Transverse colon (tissue), 4 donors: ENCODE data around the gene APOA1. TPM values are rescaled to one million over a fixed set of nuclear protein-coding genes. Genes with fewer than 3 reads are reported as not detected.
A peak's percentile ranks its signal among the peaks of the same experiment; 100 is the strongest.

Experiments
- DNase-seq: peaks from one replicate; pipeline ENCODE4 v3.0.0-alpha.2; 2019
- H3K27ac ChIP-seq, 4 donors: fragments of 200-600 bp; sonication (generic); 2 replicates each; pipeline ENCODE4 v1.5.1; 2016 to 2018; ENCODE audit warnings: inconsistent platforms in 4 of 4
- H3K27me3 ChIP-seq: fragments of 200-600 bp; sonication (generic); 2 replicates; pipeline ENCODE4 v1.5.1; 2017; ENCODE audit warnings: inconsistent platforms
- H3K36me3 ChIP-seq, 4 donors: fragments of 200-600 bp; sonication (generic); 2 replicates each; pipeline ENCODE4 v1.5.1; 2017 to 2019; ENCODE audit warnings: inconsistent platforms in 4 of 4
- H3K4me1 ChIP-seq, 4 donors: fragments of 200-600 bp; sonication (generic); 2 replicates each; pipeline ENCODE4 v1.5.1; 2017 to 2020; ENCODE audit warnings: inconsistent platforms in 4 of 4
- H3K4me3 ChIP-seq, 4 donors: fragments of 200-600 bp; sonication (generic); 1 replicate in 1 of 4; 2 replicates in 3 of 4; pipeline versions ENCODE4 v1.5.1 to v1.6.1; 2017 to 2019; ENCODE audit warnings: inconsistent platforms in 4 of 4
- H3K9me3 ChIP-seq, 2 donors: fragments of 200-600 bp; sonication (generic); 2 replicates each; pipeline ENCODE4 v1.5.1; 2017 to 2019; ENCODE audit warnings: inconsistent platforms in 2 of 2
- EP300 ChIP-seq: sonication (generic); formaldehyde crosslinking; IDR thresholded peaks from one replicate; pipeline ENCODE4 v1.6.1; 2017; ENCODE audit warnings: antibody characterized with exemption, low read depth
- POLR2A ChIP-seq: fragments of 450-650 bp; IDR thresholded peaks from one replicate; pipeline ENCODE4 v1.6.1; 2016; ENCODE audit warnings: antibody characterized with exemption, mild to moderate bottlenecking, moderate library complexity
- POLR2AphosphoS5 ChIP-seq, 3 donors: sonication (generic); formaldehyde crosslinking; IDR thresholded peaks; one replicate each; pipeline ENCODE4 v1.6.1; 2016; ENCODE audit warnings: antibody characterized with exemption in 3 of 3
- WGBS, 2 donors: methylation state at CpG; one replicate each; pipeline ENCODE4 v1.1.5; 2018; ENCODE audit warnings: low coverage in 1 of 2; 5-methylcytosine and 5-hydroxymethylcytosine counted together
- in situ Hi-C, 4 donors: fragments of 200-750 bp; cut with MboI; loops; one replicate each; pipeline versions ENCODE4 v1.15.0 to v1.15.1; 2017; ENCODE audit warnings: low sequenced_read_pairs in 3 of 4, low pct_ligation_motif_present in 1 of 4, low pct_unique_long_range_greater_than_20kb in 1 of 4
- intact Hi-C: fragments of 100-400 bp; cut with DNase I; formaldehyde crosslinking; loops from one replicate; pipeline ENCODE4 v1.15.1; 2023; ENCODE audit warnings: low total_unique reads
- total RNA-seq, 4 donors: library from RNA; depleted of rRNA; stranded (reverse); fragments of >200 nt; gene quantifications; one replicate each; pipeline ENCODE4 v1.1.0, GENCODE V29; 2016
- TF ChIP-seq, protein P1 (sequence below), 5 experiments: fragments of 200-600 bp in 3 of 5; fragments of 450-650 bp in 2 of 5; sonication (generic) in 3 of 5; IDR thresholded peaks; 1 replicate in 2 of 5; 2 replicates in 3 of 5; pipeline ENCODE4 v1.5.1; 2016 to 2017; ENCODE audit warnings: antibody characterized with exemption in 5 of 5, inconsistent platforms in 3 of 5, mild to moderate bottlenecking in 2 of 5, moderate library complexity in 1 of 5

APOA1 gene
- total RNA-seq, 4 donors from 2014 or later = 169 TPM; not detected in 3

GRCh38 chr11:116813170-116813569 lies 24.3 kb downstream of the APOA1 start:
- in situ Hi-C loops (no loop called here), intact Hi-C loops (no loop called here)
- Histone ChIP-seq H3K27ac (no peak overlapping the region), H3K27me3 (no peaks in the 10 kb centered on the region), H3K4me3 (no peak overlapping the region), H3K36me3 (no peaks in the 10 kb centered on the region), H3K9me3 (no peaks in the 10 kb centered on the region), H3K4me1 (peaks cover 0 to 7% (median under 1%) of the 10 kb centered on the region in 4 donors)
- TF ChIP-seq POLR2AphosphoS5 (IDR thresholded peaks at IDR 0.05) (no peak), EP300 (no peak), POLR2A (no peak)
- TF ChIP-seq, protein P1, sequence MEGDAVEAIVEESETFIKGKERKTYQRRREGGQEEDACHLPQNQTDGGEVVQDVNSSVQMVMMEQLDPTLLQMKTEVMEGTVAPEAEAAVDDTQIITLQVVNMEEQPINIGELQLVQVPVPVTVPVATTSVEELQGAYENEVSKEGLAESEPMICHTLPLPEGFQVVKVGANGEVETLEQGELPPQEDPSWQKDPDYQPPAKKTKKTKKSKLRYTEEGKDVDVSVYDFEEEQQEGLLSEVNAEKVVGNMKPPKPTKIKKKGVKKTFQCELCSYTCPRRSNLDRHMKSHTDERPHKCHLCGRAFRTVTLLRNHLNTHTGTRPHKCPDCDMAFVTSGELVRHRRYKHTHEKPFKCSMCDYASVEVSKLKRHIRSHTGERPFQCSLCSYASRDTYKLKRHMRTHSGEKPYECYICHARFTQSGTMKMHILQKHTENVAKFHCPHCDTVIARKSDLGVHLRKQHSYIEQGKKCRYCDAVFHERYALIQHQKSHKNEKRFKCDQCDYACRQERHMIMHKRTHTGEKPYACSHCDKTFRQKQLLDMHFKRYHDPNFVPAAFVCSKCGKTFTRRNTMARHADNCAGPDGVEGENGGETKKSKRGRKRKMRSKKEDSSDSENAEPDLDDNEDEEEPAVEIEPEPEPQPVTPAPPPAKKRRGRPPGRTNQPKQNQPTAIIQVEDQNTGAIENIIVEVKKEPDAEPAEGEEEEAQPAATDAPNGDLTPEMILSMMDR (IDR thresholded peaks at IDR 0.05) = no peak
- 80% methylated on average over 1 of the region's 1 CpG; no CpG with 5 or more reads in 1 of the 2 donors for WGBS, 2 donors
- no peak for DNase-seq

GRCh38 chr11:116812109-116812508 lies 25.3 kb downstream of the APOA1 start:
- DNase-seq = no peak
- Histone ChIP-seq H3K36me3 (no peaks in the 10 kb centered on the region), H3K9me3 (no peaks in the 10 kb centered on the region), H3K4me3 (no peak overlapping the region), H3K4me1 (peaks cover 0 to 7% (median 2%) of the 10 kb centered on the region in 4 donors), H3K27me3 (no peaks in the 10 kb centered on the region), H3K27ac (no peak overlapping the region)
- intact Hi-C loops = no loop called here
- no peak for TF ChIP-seq POLR2A
- TF ChIP-seq POLR2AphosphoS5 (IDR thresholded peaks at IDR 0.05) = no peak
- in situ Hi-C loops = no loop called here
- WGBS, 2 donors = 95 to 97% methylated on average over 4 of the region's 4 CpGs

GRCh38 chr11:116811194-116811593 lies 26.2 kb downstream of the APOA1 start:
- WGBS, 2 donors = 60 to 88% methylated on average over 3 of the region's 3 CpGs
- Histone ChIP-seq H3K27me3 (no peaks in the 10 kb centered on the region), H3K27ac (no peak overlapping the region), H3K9me3 (no peaks in the 10 kb centered on the region), H3K4me1 (peaks cover 0 to 7% (median 2%) of the 10 kb centered on the region in 4 donors), H3K36me3 (no peaks in the 10 kb centered on the region), H3K4me3 (no peak overlapping the region)
- TF ChIP-seq, protein P1 (IDR thresholded peaks at IDR 0.05) = no peak
- TF ChIP-seq EP300 (no peak), POLR2A (no peak), POLR2AphosphoS5 (IDR thresholded peaks at IDR 0.05) (no peak)
- in situ Hi-C loops (no loop called here), intact Hi-C loops (no loop called here)
- no peak for DNase-seq

GRCh38 chr11:116808262-116809175 lies 28.9 kb downstream of the APOA1 start:
- DNase-seq = peak; percentile 48
- no peaks in the 10 kb centered on the region for H3K27me3 ChIP-seq
- H3K27ac ChIP-seq = no peak overlapping the region
- TF ChIP-seq, protein P1 (IDR thresholded peaks at IDR 0.05) = no peak
- TF ChIP-seq POLR2AphosphoS5 (IDR thresholded peaks at IDR 0.05) (no peak), EP300 (no peak), POLR2A (no peak)
- no peak overlapping the region for H3K4me3 ChIP-seq
- in situ Hi-C loops = no loop called here
- H3K36me3 ChIP-seq = no peaks in the 10 kb centered on the region
- WGBS, 2 donors = 42 to 45% methylated on average over 5 to 14 of the region's 14 CpGs
- no peaks in the 10 kb centered on the region for H3K9me3 ChIP-seq
- intact Hi-C loops = no loop called here
- peaks cover 0 to 7% (median 2%) of the 10 kb centered on the region in 4 donors for H3K4me1 ChIP-seq
